A549 (cell line): ENCODE results near the gene SERINC5. TPM values are rescaled to one million over a fixed set of nuclear protein-coding genes. Genes with fewer than 3 reads are reported as not detected.
A peak's percentile ranks its signal among the peaks of the same experiment; 100 is the strongest.

Source experiments
- ATAC-seq, 2 experiments: fragments of 200-7000 bp in 1 of 2; fragments of >200 bp in 1 of 2; cut with Nextera tagmentation in 1 of 2; cut with Tn5 transposase in 1 of 2; 3 replicates each; pipeline versions ENCODE4 v1.8.0 to v1.9.1; 2018 to 2020; ENCODE audit warnings: mild to moderate bottlenecking in 1 of 2, moderate library complexity in 1 of 2
- CTCF ChIA-PET: fragments of 300-600 bp; sonication (Branson Sonifier 250); formaldehyde crosslinking; extraction: SDS; loops from one replicate; lab custom pipeline; 2021; ENCODE audit warnings: antibody characterized with exemption, inconsistent platforms; lab: Yijun Ruan, JAX
- POLR2A ChIA-PET: fragments of 350-600 bp; formaldehyde crosslinking; extraction: SDS; loops from one replicate; lab custom pipeline; 2021; ENCODE audit warnings: antibody characterized with exemption, inconsistent platforms; lab: Yijun Ruan, JAX
- DNase-seq, 2 experiments: peaks; one replicate each; pipeline versions ENCODE4 v3.0.0 to v3.0.0-alpha.2; 2011 to 2016; ENCODE audit warnings: low read depth in 1 of 2, low spot score in 1 of 2
- FAIRE-seq: peaks from 2 replicates; lab custom pipeline; 2011; peaks lifted over from hg19 to GRCh38; lab: Jason Lieb, UNC
- H3K27ac ChIP-seq, 2 experiments: fragments of >200 bp; sonication (Bioruptor Twin); formaldehyde crosslinking; 3 replicates each; pipeline ENCODE4 v1.5.1; 2016 to 2017
- H3K4me1 ChIP-seq: fragments of >200 bp; sonication (Bioruptor Twin); formaldehyde crosslinking; 3 replicates; pipeline ENCODE4 v1.6.1; 2016
- H3K4me2 ChIP-seq: fragments of >200 bp; sonication (Bioruptor Twin); formaldehyde crosslinking; 3 replicates; pipeline ENCODE4 v1.6.1; 2016
- H3K4me3 ChIP-seq: fragments of >200 bp; sonication (Bioruptor Twin); formaldehyde crosslinking; 3 replicates; pipeline ENCODE4 v1.5.1; 2016
- H3K9me3 ChIP-seq: fragments of >200 bp; sonication (Bioruptor Twin); formaldehyde crosslinking; 3 replicates; pipeline ENCODE4 v1.6.1; 2016
- ATOH8 ChIP-seq: fragments of 250-450 bp; sonication (Bioruptor Pico); IDR thresholded peaks from 2 replicates; pipeline ENCODE4 v1.5.0; 2020; ENCODE audit warnings: low read depth, mild to moderate bottlenecking, moderate library complexity
- CBX2 ChIP-seq: fragments of 200-600 bp; sonication (generic); IDR thresholded peaks from 2 replicates; pipeline ENCODE4 v1.6.1; 2016; ENCODE audit warnings: low read depth, mild to moderate bottlenecking, borderline replicate concordance
- CBX8 ChIP-seq: fragments of 200-600 bp; sonication (generic); IDR thresholded peaks from 2 replicates; pipeline ENCODE4 v1.6.1; 2016
- CEBPB ChIP-seq, 2 experiments: fragments of >200 bp in 1 of 2; sonication (Bioruptor Twin) in 1 of 2; formaldehyde crosslinking in 1 of 2; IDR thresholded peaks; 2 replicates each; pipeline ENCODE4 v1.6.1; 2012 to 2016
- CHD2 ChIP-seq: fragments of 150-350 bp; IDR thresholded peaks from 2 replicates; pipeline ENCODE4 v1.6.1; 2014; ENCODE audit warnings: low read length; ENCODE audit not compliant: partially characterized antibody
- CHD4 ChIP-seq: fragments of 200-600 bp; sonication (generic); IDR thresholded peaks from 2 replicates; pipeline ENCODE4 v1.6.1; 2016; ENCODE audit warnings: antibody characterized with exemption, mild to moderate bottlenecking, borderline replicate concordance
- E2F6 ChIP-seq: IDR thresholded peaks from 2 replicates; pipeline ENCODE4 v1.6.1; 2012; ENCODE audit warnings: low read depth, borderline replicate concordance
- EHF ChIP-seq: fragments of 250-450 bp; sonication (Bioruptor Pico); IDR thresholded peaks from 2 replicates; pipeline ENCODE4 v1.5.0; 2020; ENCODE audit warnings: mild to moderate bottlenecking
- FOXS1 ChIP-seq: fragments of 250-450 bp; sonication (Bioruptor Pico); IDR thresholded peaks from 2 replicates; pipeline ENCODE4 v1.5.0; 2020; ENCODE audit warnings: mild to moderate bottlenecking, moderate library complexity
- JUN ChIP-seq, 2 experiments: fragments of >200 bp; sonication (Bioruptor Twin); formaldehyde crosslinking; IDR thresholded peaks; 2 replicates in 1 of 2; 3 replicates in 1 of 2; pipeline ENCODE4 v1.6.1; 2016 to 2017
- JUNB ChIP-seq: fragments of >200 bp; sonication (Bioruptor Twin); formaldehyde crosslinking; IDR thresholded peaks from 2 replicates; pipeline ENCODE4 v1.6.1; 2016
- KDM1A ChIP-seq: fragments of 200-600 bp; sonication (generic); IDR thresholded peaks from 2 replicates; pipeline ENCODE4 v1.6.1; 2016; ENCODE audit warnings: low read depth, mild to moderate bottlenecking
- MAFK ChIP-seq: fragments of 450-650 bp; IDR thresholded peaks from 2 replicates; pipeline ENCODE4 v1.6.1; 2014; ENCODE audit not compliant: partially characterized antibody
- MAX ChIP-seq: IDR thresholded peaks from 2 replicates; pipeline ENCODE4 v1.6.1; 2012
- NFE2L2 ChIP-seq: fragments of 150-350 bp; conservative IDR thresholded peaks from 2 replicates; pipeline ENCODE4 v1.6.1; 2014; ENCODE audit warnings: low read length
- NPAS2 ChIP-seq: fragments of 250-450 bp; sonication (Bioruptor Pico); IDR thresholded peaks from 2 replicates; pipeline ENCODE4 v1.8.0; 2022; ENCODE audit warnings: mild to moderate bottlenecking, moderate library complexity, borderline replicate concordance
- NR3C1 ChIP-seq: fragments of >200 bp; sonication (Bioruptor Twin); formaldehyde crosslinking; IDR thresholded peaks from 3 replicates; pipeline ENCODE4 v1.6.1; 2017
- RAD21 ChIP-seq, 2 experiments: fragments of >200 bp in 1 of 2; sonication (Bioruptor Twin) in 1 of 2; formaldehyde crosslinking in 1 of 2; IDR thresholded peaks in 1 of 2; conservative IDR thresholded peaks in 1 of 2; 2 replicates in 1 of 2; 3 replicates in 1 of 2; pipeline ENCODE4 v1.6.1; 2012 to 2018; ENCODE audit warnings: inconsistent platforms in 1 of 2
- TFCP2L1 ChIP-seq: fragments of 250-450 bp; sonication (Bioruptor Pico); IDR thresholded peaks from 2 replicates; pipeline ENCODE4 v1.5.0; 2021; ENCODE audit warnings: mild to moderate bottlenecking
- TP53 ChIP-seq: fragments of 250-450 bp; sonication (Bioruptor Pico); IDR thresholded peaks from 2 replicates; pipeline ENCODE4 v1.5.0; 2021; ENCODE audit warnings: mild to moderate bottlenecking, moderate library complexity
- ZC3H11A ChIP-seq: fragments of 450-650 bp; IDR thresholded peaks from 2 replicates; pipeline ENCODE4 v1.6.1; 2014; ENCODE audit warnings: antibody characterized with exemption, mild to moderate bottlenecking
- ZFP36 ChIP-seq: fragments of 450-650 bp; IDR thresholded peaks from 2 replicates; pipeline ENCODE4 v1.6.1; 2014; ENCODE audit warnings: borderline replicate concordance; ENCODE audit not compliant: partially characterized antibody
- ZSCAN20 ChIP-seq: fragments of 250-450 bp; sonication (Bioruptor Pico); IDR thresholded peaks from 2 replicates; pipeline ENCODE4 v1.8.0; 2022; ENCODE audit warnings: mild to moderate bottlenecking, moderate library complexity
- WGBS: methylation state at CpG from one replicate; pipeline ENCODE4 v1.1.6; 2017; ENCODE audit errors: missing lambda C conversion rate; 5-methylcytosine and 5-hydroxymethylcytosine counted together
- polyA plus RNA-seq, 4 experiments: library from polyadenylated mRNA; depleted of rRNA in 3 of 4; stranded (reverse); fragments of >200 nt; fragmentation: RNase III in 1 of 4; extraction: RNeasy Plus Mini Kit Qiagen cat#74134 plus additional on column Dnase treatment in 1 of 4; gene quantifications; 2 replicates in 3 of 4; 3 replicates in 1 of 4; pipeline ENCODE4 v1.2.3, GENCODE V29; 2011 to 2017
- TF ChIP-seq, protein P1 (sequence below): fragments of 200-600 bp; sonication (generic); IDR thresholded peaks from 2 replicates; pipeline ENCODE4 v1.6.1; 2016; ENCODE audit warnings: antibody characterized with exemption, mild to moderate bottlenecking, moderate library complexity
- TF ChIP-seq, protein P2 (sequence below): fragments of 150-350 bp; IDR thresholded peaks from 2 replicates; pipeline ENCODE4 v1.6.1; 2014; ENCODE audit warnings: low read depth, mild to moderate bottlenecking, low read length

SERINC5 gene
- polyA plus RNA-seq, 2 of the 4 experiments (the other 2 are of a cell fraction): 7.0 to 13.4 TPM

GRCh38 chr5:80289320-80289719 is 33.5 kb upstream of the SERINC5 start:
- WGBS: 18% methylated on average over 2 of the region's 2 CpGs
- CTCF ChIA-PET: interaction anchor here (0.7 kb wide), 1 partner anchor 18 kb away, joined by 3 read pairs; no protein-coding TSS in a partner anchor
- Histone ChIP-seq H3K4me1 (no peaks in the 10 kb centered on the region), H3K27ac (no peak overlapping the region), H3K9me3 (0 out of 3 replicates have a peak, but pooled peaks cover 6% of the 10 kb centered on the region), H3K4me2 (no peak overlapping the region), H3K4me3 (no peak overlapping the region)
- POLR2A ChIA-PET: no interaction called here
- ATAC-seq (no peak), FAIRE-seq (no peak), DNase-seq (no peak)
- no peak for TF ChIP-seq ZC3H11A
- TF ChIP-seq CHD2: no peak
- no peak for TF ChIP-seq TFCP2L1 (CRISPR knock-in tag)
- TF ChIP-seq E2F6: no peak
- TF ChIP-seq, protein P1, sequence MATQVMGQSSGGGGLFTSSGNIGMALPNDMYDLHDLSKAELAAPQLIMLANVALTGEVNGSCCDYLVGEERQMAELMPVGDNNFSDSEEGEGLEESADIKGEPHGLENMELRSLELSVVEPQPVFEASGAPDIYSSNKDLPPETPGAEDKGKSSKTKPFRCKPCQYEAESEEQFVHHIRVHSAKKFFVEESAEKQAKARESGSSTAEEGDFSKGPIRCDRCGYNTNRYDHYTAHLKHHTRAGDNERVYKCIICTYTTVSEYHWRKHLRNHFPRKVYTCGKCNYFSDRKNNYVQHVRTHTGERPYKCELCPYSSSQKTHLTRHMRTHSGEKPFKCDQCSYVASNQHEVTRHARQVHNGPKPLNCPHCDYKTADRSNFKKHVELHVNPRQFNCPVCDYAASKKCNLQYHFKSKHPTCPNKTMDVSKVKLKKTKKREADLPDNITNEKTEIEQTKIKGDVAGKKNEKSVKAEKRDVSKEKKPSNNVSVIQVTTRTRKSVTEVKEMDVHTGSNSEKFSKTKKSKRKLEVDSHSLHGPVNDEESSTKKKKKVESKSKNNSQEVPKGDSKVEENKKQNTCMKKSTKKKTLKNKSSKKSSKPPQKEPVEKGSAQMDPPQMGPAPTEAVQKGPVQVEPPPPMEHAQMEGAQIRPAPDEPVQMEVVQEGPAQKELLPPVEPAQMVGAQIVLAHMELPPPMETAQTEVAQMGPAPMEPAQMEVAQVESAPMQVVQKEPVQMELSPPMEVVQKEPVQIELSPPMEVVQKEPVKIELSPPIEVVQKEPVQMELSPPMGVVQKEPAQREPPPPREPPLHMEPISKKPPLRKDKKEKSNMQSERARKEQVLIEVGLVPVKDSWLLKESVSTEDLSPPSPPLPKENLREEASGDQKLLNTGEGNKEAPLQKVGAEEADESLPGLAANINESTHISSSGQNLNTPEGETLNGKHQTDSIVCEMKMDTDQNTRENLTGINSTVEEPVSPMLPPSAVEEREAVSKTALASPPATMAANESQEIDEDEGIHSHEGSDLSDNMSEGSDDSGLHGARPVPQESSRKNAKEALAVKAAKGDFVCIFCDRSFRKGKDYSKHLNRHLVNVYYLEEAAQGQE: no peak
- TF ChIP-seq NFE2L2: no peak
- TF ChIP-seq ATOH8 (CRISPR knock-in tag): no peak
- TF ChIP-seq FOXS1 (CRISPR knock-in tag): no peak
- TF ChIP-seq EHF (CRISPR knock-in tag): no peak
- no peak for TF ChIP-seq ZSCAN20 (CRISPR knock-in tag)
- TF ChIP-seq NR3C1: no peak
- TF ChIP-seq, protein P2, sequence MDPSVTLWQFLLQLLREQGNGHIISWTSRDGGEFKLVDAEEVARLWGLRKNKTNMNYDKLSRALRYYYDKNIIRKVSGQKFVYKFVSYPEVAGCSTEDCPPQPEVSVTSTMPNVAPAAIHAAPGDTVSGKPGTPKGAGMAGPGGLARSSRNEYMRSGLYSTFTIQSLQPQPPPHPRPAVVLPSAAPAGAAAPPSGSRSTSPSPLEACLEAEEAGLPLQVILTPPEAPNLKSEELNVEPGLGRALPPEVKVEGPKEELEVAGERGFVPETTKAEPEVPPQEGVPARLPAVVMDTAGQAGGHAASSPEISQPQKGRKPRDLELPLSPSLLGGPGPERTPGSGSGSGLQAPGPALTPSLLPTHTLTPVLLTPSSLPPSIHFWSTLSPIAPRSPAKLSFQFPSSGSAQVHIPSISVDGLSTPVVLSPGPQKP: no peak
- no peak for TF ChIP-seq JUN (IDR thresholded peaks at IDR 0.05)
- no peak for TF ChIP-seq CEBPB (IDR thresholded peaks at IDR 0.05)
- no peak for TF ChIP-seq CBX8
- no peak for TF ChIP-seq NPAS2 (CRISPR knock-in tag)
- TF ChIP-seq JUNB: no peak

GRCh38 chr5:80288177-80288576 is 32.3 kb upstream of the SERINC5 start:
- ChIA-PET CTCF (interaction anchor here (0.6 to 1.7 kb wide), 2 partner anchors 12 to 20 kb away, joined by 5 to 6 read pairs; no protein-coding TSS in a partner anchor), POLR2A (no interaction called here)
- Histone ChIP-seq H3K27ac (no peak overlapping the region), H3K4me3 (no peak overlapping the region), H3K4me2 (no peak overlapping the region), H3K9me3 (no peaks in the 10 kb centered on the region), H3K4me1 (no peaks in the 10 kb centered on the region)
- TF ChIP-seq ZC3H11A: peak; percentile 40
- TF ChIP-seq JUN (IDR thresholded peaks at IDR 0.05): no peak
- 53% methylated on average over 2 of the region's 2 CpGs for WGBS
- ATAC-seq (no peak), DNase-seq (no peak), FAIRE-seq (no peak)

GRCh38 chr5:80284720-80285119 is 28.9 kb upstream of the SERINC5 start:
- Histone ChIP-seq H3K4me1 (no peaks in the 10 kb centered on the region), H3K9me3 (no peaks in the 10 kb centered on the region), H3K4me2 (no peak overlapping the region), H3K4me3 (no peak overlapping the region)
- no peak for ATAC-seq
- POLR2A ChIA-PET: no interaction called here
- DNase-seq: no peak
- TF ChIP-seq RAD21 (conservative IDR thresholded peaks at IDR 0.05 in 1 of 2, IDR thresholded peaks at IDR 0.05 in 1 of 2) (no peak), ZFP36 (no peak), KDM1A (no peak), CHD4 (no peak), MAFK (no peak), CBX2 (no peak), MAX (no peak), TP53 (CRISPR knock-in tag) (no peak), E2F6 (no peak)
- TF ChIP-seq, all 56 proteins: peak for 0
- 40% methylated on average over 2 of the region's 2 CpGs for WGBS
- CTCF ChIA-PET: interaction anchor here (0.6 to 2.3 kb wide), 2 partner anchors 194 to 820 kb away, joined by 3 to 12 read pairs; no protein-coding TSS in a partner anchor
- H3K27ac ChIP-seq: no peak overlapping the region
- no peak for FAIRE-seq
